ENCODE results near the gene CD1B.

- TF ChIP-seq POLR2AphosphoS5 (IDR thresholded peaks at IDR 0.05; ENCODE audit: low read depth, low read length) (no peak), CTCF (IDR thresholded peaks at IDR 0.05) (no peak), TCF7L2 (IDR thresholded peaks at IDR 0.05; ENCODE audit: low read depth, low read length) (no peak)
- TF ChIP-seq, protein P1, sequence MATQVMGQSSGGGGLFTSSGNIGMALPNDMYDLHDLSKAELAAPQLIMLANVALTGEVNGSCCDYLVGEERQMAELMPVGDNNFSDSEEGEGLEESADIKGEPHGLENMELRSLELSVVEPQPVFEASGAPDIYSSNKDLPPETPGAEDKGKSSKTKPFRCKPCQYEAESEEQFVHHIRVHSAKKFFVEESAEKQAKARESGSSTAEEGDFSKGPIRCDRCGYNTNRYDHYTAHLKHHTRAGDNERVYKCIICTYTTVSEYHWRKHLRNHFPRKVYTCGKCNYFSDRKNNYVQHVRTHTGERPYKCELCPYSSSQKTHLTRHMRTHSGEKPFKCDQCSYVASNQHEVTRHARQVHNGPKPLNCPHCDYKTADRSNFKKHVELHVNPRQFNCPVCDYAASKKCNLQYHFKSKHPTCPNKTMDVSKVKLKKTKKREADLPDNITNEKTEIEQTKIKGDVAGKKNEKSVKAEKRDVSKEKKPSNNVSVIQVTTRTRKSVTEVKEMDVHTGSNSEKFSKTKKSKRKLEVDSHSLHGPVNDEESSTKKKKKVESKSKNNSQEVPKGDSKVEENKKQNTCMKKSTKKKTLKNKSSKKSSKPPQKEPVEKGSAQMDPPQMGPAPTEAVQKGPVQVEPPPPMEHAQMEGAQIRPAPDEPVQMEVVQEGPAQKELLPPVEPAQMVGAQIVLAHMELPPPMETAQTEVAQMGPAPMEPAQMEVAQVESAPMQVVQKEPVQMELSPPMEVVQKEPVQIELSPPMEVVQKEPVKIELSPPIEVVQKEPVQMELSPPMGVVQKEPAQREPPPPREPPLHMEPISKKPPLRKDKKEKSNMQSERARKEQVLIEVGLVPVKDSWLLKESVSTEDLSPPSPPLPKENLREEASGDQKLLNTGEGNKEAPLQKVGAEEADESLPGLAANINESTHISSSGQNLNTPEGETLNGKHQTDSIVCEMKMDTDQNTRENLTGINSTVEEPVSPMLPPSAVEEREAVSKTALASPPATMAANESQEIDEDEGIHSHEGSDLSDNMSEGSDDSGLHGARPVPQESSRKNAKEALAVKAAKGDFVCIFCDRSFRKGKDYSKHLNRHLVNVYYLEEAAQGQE (IDR thresholded peaks at IDR 0.05; ENCODE audit: insufficient read depth in 1 of 2, low read depth in 2 of 2, low read length in 1 of 2), result no peak
Measured at GRCh38 chr1:158355773-158356285, 24.5 kb upstream of the CD1B start.

Measured in Panc1 (cell line).